Smooth muscle cell of the brain vasculature (primary cell): ENCODE results near the gene SNX33.

Experiments
- DNase-seq: peaks from one replicate; pipeline ENCODE4 v3.0.0-alpha.2; 2012; ENCODE audit warnings: low read depth, low spot score

The SNX33 gene

GRCh38 chr15:75641179-75641503 lies 6.6 kb upstream of the SNX33 start:
- DNase-seq: no peak

- no peak for DNase-seq
Observed at GRCh38 chr15:75641603-75642002, 6.1 kb upstream of the SNX33 start.

- no peak for DNase-seq
Observed at GRCh38 chr15:75644376-75644775, 3.3 kb upstream of the SNX33 start.

GRCh38 chr15:75646112-75646943 lies 1.4 kb upstream of the SNX33 start:
- no peak for DNase-seq

- DNase-seq: no peak
Observed at GRCh38 chr15:75646944-75647364, 758 bp upstream of the SNX33 start.

- DNase-seq: no peak
Observed at GRCh38 chr15:75648156-75649000, 666 bp downstream of the SNX33 start.

DNA sequence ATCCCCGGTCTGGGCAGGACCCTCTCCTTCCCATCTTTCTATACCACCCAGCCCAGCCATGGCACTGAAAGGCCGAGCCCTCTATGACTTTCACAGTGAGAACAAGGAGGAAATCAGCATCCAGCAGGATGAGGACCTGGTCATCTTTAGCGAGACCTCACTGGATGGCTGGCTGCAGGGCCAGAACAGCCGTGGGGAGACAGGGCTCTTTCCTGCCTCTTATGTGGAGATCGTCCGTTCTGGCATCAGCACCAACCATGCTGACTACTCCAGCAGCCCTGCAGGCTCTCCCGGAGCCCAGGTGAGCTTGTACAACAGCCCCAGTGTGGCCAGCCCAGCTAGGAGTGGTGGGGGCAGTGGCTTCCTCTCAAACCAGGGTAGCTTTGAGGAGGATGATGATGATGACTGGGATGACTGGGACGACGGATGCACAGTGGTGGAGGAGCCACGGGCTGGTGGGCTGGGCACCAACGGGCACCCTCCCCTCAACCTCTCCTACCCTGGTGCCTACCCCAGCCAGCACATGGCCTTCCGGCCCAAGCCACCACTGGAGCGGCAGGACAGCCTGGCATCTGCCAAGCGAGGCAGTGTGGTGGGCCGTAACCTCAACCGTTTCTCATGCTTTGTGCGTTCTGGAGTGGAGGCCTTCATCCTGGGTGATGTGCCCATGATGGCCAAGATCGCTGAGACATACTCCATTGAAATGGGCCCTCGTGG lies 1.5 kb downstream of the SNX33 start:
- no peak for DNase-seq

GRCh38 chr15:75649848-75650247 lies 2.1 kb downstream of the SNX33 start:
- no peak for DNase-seq

GRCh38 chr15:75650908-75651809 lies 3.4 kb downstream of the SNX33 start:
- DNase-seq: no peak

DNA sequence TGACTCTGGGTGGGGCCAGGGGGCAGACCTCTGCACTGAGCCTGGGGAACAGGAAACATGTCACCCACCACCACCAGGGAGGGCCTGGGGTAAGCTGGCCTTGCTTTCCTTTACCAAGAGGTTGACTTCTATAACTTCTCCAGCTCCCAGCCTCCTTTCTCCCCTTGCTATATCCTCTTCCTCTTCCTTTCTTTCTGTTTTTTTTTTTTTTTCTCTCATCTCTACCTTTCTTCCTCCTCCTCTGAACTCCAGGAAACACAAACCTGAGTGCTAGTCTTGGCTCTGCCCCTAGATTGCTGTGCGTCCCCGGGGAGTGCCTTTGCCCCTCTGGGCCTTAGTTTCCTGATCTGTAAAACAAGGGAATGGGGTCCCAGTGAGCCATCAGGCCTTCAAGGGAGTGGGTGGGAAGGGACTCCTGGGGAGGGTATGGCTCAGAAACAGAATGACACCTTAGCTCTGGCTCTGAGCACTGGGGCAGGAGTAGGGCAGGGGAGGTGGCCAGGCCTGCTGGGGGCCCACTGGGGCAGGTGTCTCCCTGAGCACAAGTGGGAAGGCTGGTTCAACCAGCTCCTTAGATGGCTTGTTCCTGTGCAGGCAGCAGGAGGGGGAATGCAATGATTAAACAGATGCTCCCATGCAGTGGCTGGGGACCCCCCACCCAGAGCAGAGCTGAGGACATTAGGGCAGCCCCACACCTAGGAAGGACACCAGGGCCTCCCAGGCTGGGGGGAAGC lies 4.3 kb downstream of the SNX33 start:
- DNase-seq: no peak

DNA sequence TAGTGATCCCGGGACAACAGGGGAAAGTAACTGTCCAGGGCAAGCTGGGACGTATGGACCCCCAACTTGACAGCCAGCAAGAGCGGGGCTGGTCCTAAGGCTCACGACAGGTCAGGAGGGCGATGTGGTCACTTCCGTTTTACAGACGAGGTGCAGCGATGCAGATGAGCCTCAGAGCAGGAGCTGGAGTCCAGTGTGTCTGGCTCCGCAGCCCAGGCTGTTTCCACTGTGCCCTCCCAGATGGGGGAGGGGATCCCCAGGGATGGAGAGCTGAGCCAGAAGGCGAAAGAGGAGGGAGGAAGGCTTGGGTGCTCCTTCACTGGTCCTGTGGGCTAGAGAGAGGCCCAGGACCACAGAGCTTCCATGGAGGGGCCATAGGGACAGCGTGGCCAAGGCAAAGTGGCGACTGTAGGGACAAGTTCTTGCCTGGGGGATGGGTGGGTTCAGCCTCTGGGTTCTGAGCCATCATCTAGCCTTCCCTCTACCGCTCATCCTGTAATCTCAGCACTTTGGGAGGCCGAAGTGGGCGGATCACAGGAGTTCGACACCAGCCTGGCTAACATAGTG lies 5.7 kb downstream of the SNX33 start:
- DNase-seq: no peak

- no peak for DNase-seq
Observed at GRCh38 chr15:75654201-75654907, 6.6 kb downstream of the SNX33 start.

GRCh38 chr15:75655931-75656330 lies 8.2 kb downstream of the SNX33 start:
- DNase-seq: no peak

DNA sequence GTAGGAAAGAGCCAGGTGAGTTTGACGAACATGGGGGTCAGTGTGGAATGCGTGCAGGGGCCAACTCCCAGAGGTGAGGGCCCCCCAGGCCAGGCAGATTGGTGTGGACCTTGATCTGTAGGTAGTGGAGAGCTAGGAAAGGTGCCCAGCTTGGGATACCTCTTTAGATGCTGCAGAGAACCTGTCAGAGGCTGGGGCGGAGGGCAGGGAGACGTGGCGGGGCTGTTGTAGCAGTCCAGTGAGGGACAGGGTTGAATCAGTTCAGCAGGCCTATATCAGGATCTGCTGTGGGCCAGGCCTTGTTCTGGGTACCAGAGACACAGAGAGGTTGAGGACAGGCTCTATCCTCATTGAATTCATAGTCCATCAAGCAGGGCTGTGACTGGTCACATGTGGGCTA lies 8.6 kb downstream of the SNX33 start:
- DNase-seq: no peak

GRCh38 chr15:75656813-75657212 lies 9.1 kb downstream of the SNX33 start:
- DNase-seq: no peak

DNA sequence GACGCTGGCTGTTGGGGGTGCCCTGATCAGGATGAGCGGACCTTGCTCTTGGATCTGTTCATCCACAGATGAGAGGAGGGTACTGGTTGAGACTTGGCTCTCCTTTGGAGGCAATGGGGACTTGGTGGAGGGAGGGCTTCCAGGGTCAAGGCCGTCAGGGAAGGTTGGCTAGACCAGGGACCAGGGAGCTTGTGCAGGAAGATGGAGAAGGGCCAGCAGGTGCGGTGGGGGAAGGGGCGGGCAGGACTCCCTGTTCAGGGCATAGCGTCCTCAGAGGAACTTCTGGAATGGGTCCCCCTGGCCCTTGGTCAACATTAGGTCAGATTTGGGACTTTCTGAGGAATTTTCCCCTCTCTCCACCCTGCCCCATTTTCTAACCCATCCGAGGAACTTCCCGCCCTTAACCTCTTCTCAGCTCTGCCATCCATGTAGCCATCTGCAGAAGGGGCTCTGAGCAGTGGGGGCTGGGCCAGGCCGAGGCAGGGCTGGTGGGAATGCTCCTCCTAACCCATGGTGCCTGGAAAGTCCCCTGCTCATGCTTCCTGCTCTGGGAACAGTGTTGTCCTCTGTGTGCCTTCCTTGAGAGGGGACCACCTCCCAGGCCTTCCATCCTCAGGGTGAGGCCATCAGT lies 11.5 kb downstream of the SNX33 start:
- no peak for DNase-seq

- DNase-seq: no peak
Observed at GRCh38 chr15:75659928-75660645, 12.4 kb downstream of the SNX33 start.

DNA sequence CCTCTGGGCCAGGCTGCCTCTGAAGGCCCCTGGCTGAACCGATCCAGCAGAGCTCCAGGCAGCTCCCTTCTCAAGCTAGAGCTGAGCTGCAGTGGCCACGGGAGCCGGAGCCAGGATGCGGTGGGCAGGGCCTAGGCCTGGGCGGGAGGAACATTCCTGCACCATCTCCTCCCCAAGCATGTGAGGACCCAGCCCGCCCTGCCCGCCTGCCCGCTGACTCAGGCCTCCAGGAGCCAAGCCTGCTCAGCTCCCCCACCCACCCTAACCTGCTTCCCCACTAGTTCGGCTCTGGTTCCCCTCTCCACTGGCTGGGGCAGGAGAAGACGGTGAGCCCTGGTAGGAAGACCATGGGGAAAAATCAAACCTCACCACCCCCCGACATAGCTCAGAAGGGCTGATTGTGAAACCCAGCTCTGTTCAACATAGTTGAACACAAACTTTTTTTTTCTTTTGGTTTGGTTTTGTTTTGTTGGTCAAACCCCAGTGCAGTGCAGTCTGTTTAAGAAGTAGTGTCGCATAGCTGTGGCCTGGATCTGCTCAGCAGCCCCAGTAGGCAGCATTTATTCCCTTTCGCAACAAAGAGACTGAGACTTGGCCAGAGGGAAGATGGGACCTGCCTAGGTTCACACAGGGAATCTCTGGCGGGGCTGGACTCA lies 13.5 kb downstream of the SNX33 start:
- DNase-seq: peak; percentile 78
